GM13977 (cell line): ENCODE data around the gene VWA3A.
"Not testable (repeated sequence)": the region's sequence is repeated elsewhere in the genome, so short reads cannot be mapped to it uniquely, and the experiment has no call there.

Source experiments
- DNase-seq: peaks from one replicate; pipeline ENCODE4 v3.0.0; 2012; ENCODE audit warnings: low spot score
- in situ Hi-C: fragments of 300-500 bp; cut with MboI; formaldehyde crosslinking; loops from one replicate; pipeline ENCODE4 v1.12.0; 2022; ENCODE audit warnings: low sequenced_read_pairs, low pct_unique_long_range_greater_than_20kb, mixed read lengths, inconsistent platforms; ENCODE audit not compliant: unreplicated experiment
- TF ChIP-seq, protein P1 (sequence below): IDR thresholded peaks from 2 replicates; pipeline ENCODE4 v1.5.1; 2012; ENCODE audit warnings: mild to moderate bottlenecking, control low read depth; ENCODE audit not compliant: insufficient read depth; ENCODE audit errors: extremely low read depth, missing control alignments

The VWA3A gene

DNA sequence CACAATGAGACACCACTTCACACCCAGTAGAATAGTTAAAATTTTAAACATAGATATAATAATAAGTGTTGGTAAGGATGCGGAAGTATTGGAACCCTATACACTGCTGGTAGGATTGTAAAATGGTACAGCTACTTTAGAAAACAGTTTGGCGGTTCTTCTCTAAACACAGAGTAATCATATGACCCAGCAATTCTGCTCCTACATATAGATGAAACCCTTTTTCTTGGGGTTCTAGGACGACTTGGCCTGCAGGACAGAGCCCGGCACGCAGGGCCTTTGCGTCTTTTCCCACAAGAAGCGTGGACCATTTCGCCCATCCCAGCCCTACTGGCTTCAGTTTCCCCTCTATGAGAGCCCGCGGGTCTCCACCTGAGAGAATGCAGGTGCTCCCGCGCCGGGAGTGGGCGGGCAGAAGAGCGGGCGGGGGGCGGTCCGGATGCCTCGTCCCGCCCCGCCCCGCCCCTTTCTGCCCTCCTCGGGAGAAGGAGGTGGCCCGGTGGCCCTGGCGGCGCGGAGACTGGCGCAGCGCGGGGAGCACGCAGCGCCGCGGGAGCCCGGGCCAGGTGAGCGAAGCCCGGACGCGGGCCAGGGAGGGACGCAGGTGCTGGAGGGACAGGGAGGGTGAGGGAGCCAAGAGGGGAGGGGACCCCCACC, 69.8 kb downstream of the VWA3A start, which contains the start of gene SDR42E2:
Gene SDR42E2, plus strand, starts transcription at position 508 of the 657 bp plus-strand sequence. CDS start 3,077 bp downstream, outside the sequence.
- in situ Hi-C loops = no loop called here
- peak; percentile 50 for DNase-seq

DNA sequence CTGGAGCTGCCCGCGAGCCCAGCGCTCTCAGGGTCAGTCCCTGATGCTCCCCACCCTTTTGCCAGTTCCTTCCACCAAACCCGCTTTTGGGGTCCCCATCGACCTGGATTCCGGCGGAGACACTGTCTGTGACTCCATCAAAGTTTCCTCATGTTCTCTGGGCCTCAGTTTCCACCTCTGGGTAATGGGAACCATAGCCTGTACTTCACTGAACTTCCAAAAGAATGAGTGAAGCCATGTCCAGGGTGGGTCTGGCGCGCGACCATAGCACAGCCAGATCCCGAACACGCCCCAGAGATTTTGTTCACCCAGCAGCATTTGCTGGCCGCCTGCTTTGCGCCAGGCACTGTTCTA, 70.3 kb downstream of the VWA3A start:
- DNase-seq = no peak
- TF ChIP-seq, protein P1, sequence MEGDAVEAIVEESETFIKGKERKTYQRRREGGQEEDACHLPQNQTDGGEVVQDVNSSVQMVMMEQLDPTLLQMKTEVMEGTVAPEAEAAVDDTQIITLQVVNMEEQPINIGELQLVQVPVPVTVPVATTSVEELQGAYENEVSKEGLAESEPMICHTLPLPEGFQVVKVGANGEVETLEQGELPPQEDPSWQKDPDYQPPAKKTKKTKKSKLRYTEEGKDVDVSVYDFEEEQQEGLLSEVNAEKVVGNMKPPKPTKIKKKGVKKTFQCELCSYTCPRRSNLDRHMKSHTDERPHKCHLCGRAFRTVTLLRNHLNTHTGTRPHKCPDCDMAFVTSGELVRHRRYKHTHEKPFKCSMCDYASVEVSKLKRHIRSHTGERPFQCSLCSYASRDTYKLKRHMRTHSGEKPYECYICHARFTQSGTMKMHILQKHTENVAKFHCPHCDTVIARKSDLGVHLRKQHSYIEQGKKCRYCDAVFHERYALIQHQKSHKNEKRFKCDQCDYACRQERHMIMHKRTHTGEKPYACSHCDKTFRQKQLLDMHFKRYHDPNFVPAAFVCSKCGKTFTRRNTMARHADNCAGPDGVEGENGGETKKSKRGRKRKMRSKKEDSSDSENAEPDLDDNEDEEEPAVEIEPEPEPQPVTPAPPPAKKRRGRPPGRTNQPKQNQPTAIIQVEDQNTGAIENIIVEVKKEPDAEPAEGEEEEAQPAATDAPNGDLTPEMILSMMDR = no peak
- in situ Hi-C loops = no loop called here

More for the DNA sequence above, 69.8 kb downstream of the VWA3A start, which contains the start of gene SDR42E2:
- TF ChIP-seq, protein P1 = no peak

GRCh38 chr16:22163806-22164205, 71.5 kb downstream of the VWA3A start:
- in situ Hi-C loops = no loop called here
- TF ChIP-seq, protein P1 = no peak
- no peak for DNase-seq

DNA sequence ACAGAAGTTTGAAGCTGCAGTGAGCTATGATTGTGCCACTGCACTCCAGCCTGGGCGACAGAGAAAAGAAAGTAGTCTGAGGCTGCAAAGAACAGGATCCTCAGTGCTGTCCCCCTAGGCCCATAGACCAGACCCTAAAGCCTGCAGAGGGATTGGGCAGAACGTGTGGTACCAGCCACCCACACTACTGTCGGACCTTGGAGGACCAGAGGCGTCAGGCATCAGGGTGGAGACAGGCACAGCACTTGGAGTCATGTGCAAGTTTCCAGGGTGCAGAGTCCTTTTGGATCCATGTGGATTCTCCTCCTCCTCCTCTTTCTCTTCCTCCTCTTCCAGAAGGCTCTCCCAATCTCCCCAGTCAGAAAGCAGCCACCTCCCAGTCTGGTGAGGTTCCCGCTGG, 72.1 kb downstream of the VWA3A start:
- in situ Hi-C loops = no loop called here
- no peak for DNase-seq
- TF ChIP-seq, protein P1 = no peak

- in situ Hi-C loops = no loop called here
- TF ChIP-seq, protein P1 = no peak
- no peak for DNase-seq
These were observed 73.4 kb downstream of the VWA3A start for GRCh38 chr16:22165508-22166285.

GRCh38 chr16:22171953-22172352, 79.6 kb downstream of the VWA3A start:
- in situ Hi-C loops = loop anchor here (10.0 kb wide), 1 partner anchor 77 kb away; the partner anchor contains the start of gene VWA3A
- TF ChIP-seq, protein P1 = no peak
- DNase-seq = no peak

- in situ Hi-C loops = loop anchor here (10.0 kb wide), 1 partner anchor 78 kb away; the partner anchor contains the start of gene VWA3A
- not testable (repeated sequence) for DNase-seq
These were observed 80.3 kb downstream of the VWA3A start for GRCh38 chr16:22172642-22173041.
